Memory B cell (primary cell): ENCODE measurements around the gene TMEM82.

ENCODE experiments used
- ATAC-seq: fragments of 150-1000 bp; cut with Tn5 transposase; 2 replicates; pipeline ENCODE4 v1.10.0; 2021; ENCODE audit warnings: low read depth, mild to moderate bottlenecking, moderate library complexity
- DNase-seq, 2 donors: peaks; one replicate each; pipeline ENCODE4 v3.0.0; 2022; ENCODE audit warnings: low spot score in 2 of 2
- H3K27ac Mint-ChIP-seq: one replicate; pipeline ENCODE4 v1.8.0; 2022; ENCODE audit warnings: mild to moderate bottlenecking, moderate library complexity, mixed read lengths
- H3K27me3 Mint-ChIP-seq: one replicate; pipeline ENCODE4 v1.8.0; 2022; ENCODE audit warnings: mixed read lengths
- H3K36me3 Mint-ChIP-seq: one replicate; pipeline ENCODE4 v1.8.0; 2022; ENCODE audit warnings: mild to moderate bottlenecking, mixed read lengths
- H3K4me1 Mint-ChIP-seq: one replicate; pipeline ENCODE4 v1.8.0; 2022; ENCODE audit warnings: mixed read lengths
- H3K4me3 Mint-ChIP-seq: one replicate; pipeline ENCODE4 v1.8.0; 2022; ENCODE audit warnings: mild to moderate bottlenecking, moderate library complexity, mixed read lengths
- H3K9me3 Mint-ChIP-seq: one replicate; pipeline ENCODE4 v1.8.0; 2022; ENCODE audit warnings: mixed read lengths

TMEM82 gene

GRCh38 chr1:15726508-15726907 lies 15.8 kb upstream of the TMEM82 start:
- H3K4me1 Mint-ChIP-seq = no peaks in the 10 kb centered on the region
- DNase-seq = no peak
- H3K4me3 Mint-ChIP-seq = no peak overlapping the region
- H3K27me3 Mint-ChIP-seq = no peaks in the 10 kb centered on the region
- H3K9me3 Mint-ChIP-seq = no peaks in the 10 kb centered on the region
- H3K36me3 Mint-ChIP-seq = peaks cover 23% of the 10 kb centered on the region
- ATAC-seq = no peak
- H3K27ac Mint-ChIP-seq = no peak overlapping the region

- Mint-ChIP-seq H3K9me3 (no peaks in the 10 kb centered on the region), H3K4me3 (no peak overlapping the region), H3K36me3 (peaks cover 21% of the 10 kb centered on the region), H3K27me3 (no peaks in the 10 kb centered on the region), H3K27ac (peak overlapping the region; percentile 79), H3K4me1 (no peaks in the 10 kb centered on the region)
- DNase-seq = no peak
- no peak for ATAC-seq
Observed at GRCh38 chr1:15727021-15727420, 15.3 kb upstream of the TMEM82 start.

- Mint-ChIP-seq H3K36me3 (peaks cover 24% of the 10 kb centered on the region), H3K9me3 (no peaks in the 10 kb centered on the region), H3K27ac (peak overlapping the region; percentile 79), H3K27me3 (no peaks in the 10 kb centered on the region), H3K4me3 (no peak overlapping the region), H3K4me1 (no peaks in the 10 kb centered on the region)
- no peak for ATAC-seq
- DNase-seq = no peak
Observed at GRCh38 chr1:15727424-15727823, 14.9 kb upstream of the TMEM82 start.

- Mint-ChIP-seq H3K27ac (peak overlapping the region; percentile 28), H3K36me3 (peaks cover 21% of the 10 kb centered on the region), H3K27me3 (no peaks in the 10 kb centered on the region), H3K9me3 (no peaks in the 10 kb centered on the region), H3K4me3 (no peak overlapping the region), H3K4me1 (no peaks in the 10 kb centered on the region)
- DNase-seq (no peak), ATAC-seq (no peak)
Observed at GRCh38 chr1:15727866-15728534, 14.3 kb upstream of the TMEM82 start.

- no peak for ATAC-seq
- no peak for DNase-seq
- no peak overlapping the region for H3K27ac Mint-ChIP-seq
- H3K36me3 Mint-ChIP-seq = peaks cover 24% of the 10 kb centered on the region
- H3K27me3 Mint-ChIP-seq = no peaks in the 10 kb centered on the region
- H3K9me3 Mint-ChIP-seq = no peaks in the 10 kb centered on the region
- no peaks in the 10 kb centered on the region for H3K4me1 Mint-ChIP-seq
- H3K4me3 Mint-ChIP-seq = no peak overlapping the region
Observed at GRCh38 chr1:15728937-15729657, 13.2 kb upstream of the TMEM82 start.

- ATAC-seq (no peak), DNase-seq (no peak)
- H3K4me3 Mint-ChIP-seq = no peak overlapping the region
- H3K4me1 Mint-ChIP-seq = no peaks in the 10 kb centered on the region
- H3K27ac Mint-ChIP-seq = no peak overlapping the region
- no peaks in the 10 kb centered on the region for H3K27me3 Mint-ChIP-seq
- H3K9me3 Mint-ChIP-seq = no peaks in the 10 kb centered on the region
- peaks cover 17% of the 10 kb centered on the region for H3K36me3 Mint-ChIP-seq
Observed at GRCh38 chr1:15730423-15730822, 11.9 kb upstream of the TMEM82 start.

- Mint-ChIP-seq H3K36me3 (peaks cover 17% of the 10 kb centered on the region), H3K27ac (no peak overlapping the region), H3K9me3 (no peaks in the 10 kb centered on the region), H3K27me3 (no peaks in the 10 kb centered on the region), H3K4me1 (no peaks in the 10 kb centered on the region), H3K4me3 (no peak overlapping the region)
- DNase-seq (no peak), ATAC-seq (no peak)
Observed at GRCh38 chr1:15730936-15731335, 11.4 kb upstream of the TMEM82 start.

- Mint-ChIP-seq H3K4me3 (no peak overlapping the region), H3K4me1 (no peaks in the 10 kb centered on the region), H3K9me3 (no peaks in the 10 kb centered on the region), H3K27me3 (no peaks in the 10 kb centered on the region), H3K36me3 (peaks cover 14% of the 10 kb centered on the region), H3K27ac (no peak overlapping the region)
- ATAC-seq (no peak), DNase-seq (no peak)
Observed at GRCh38 chr1:15731735-15732685, 10.3 kb upstream of the TMEM82 start.

GRCh38 chr1:15732686-15733081 lies 9.6 kb upstream of the TMEM82 start:
- no peaks in the 10 kb centered on the region for H3K9me3 Mint-ChIP-seq
- no peaks in the 10 kb centered on the region for H3K4me1 Mint-ChIP-seq
- DNase-seq (no peak), ATAC-seq (no peak)
- peaks cover 14% of the 10 kb centered on the region for H3K36me3 Mint-ChIP-seq
- H3K4me3 Mint-ChIP-seq = no peak overlapping the region
- H3K27ac Mint-ChIP-seq = no peak overlapping the region
- H3K27me3 Mint-ChIP-seq = no peaks in the 10 kb centered on the region

- Mint-ChIP-seq H3K27ac (no peak overlapping the region), H3K36me3 (peaks cover 13% of the 10 kb centered on the region), H3K27me3 (no peaks in the 10 kb centered on the region), H3K4me1 (no peaks in the 10 kb centered on the region), H3K4me3 (no peak overlapping the region), H3K9me3 (no peaks in the 10 kb centered on the region)
- DNase-seq = no peak
- ATAC-seq = no peak
Observed at GRCh38 chr1:15733218-15733725, 9.0 kb upstream of the TMEM82 start.

GRCh38 chr1:15733726-15734226 lies 8.5 kb upstream of the TMEM82 start:
- H3K36me3 Mint-ChIP-seq = peaks cover 12% of the 10 kb centered on the region
- no peak overlapping the region for H3K27ac Mint-ChIP-seq
- no peak overlapping the region for H3K4me3 Mint-ChIP-seq

GRCh38 chr1:15734296-15734695 lies 8.0 kb upstream of the TMEM82 start:
- DNase-seq (no peak), ATAC-seq (no peak)
- Mint-ChIP-seq H3K9me3 (no peaks in the 10 kb centered on the region), H3K27me3 (no peaks in the 10 kb centered on the region), H3K4me1 (no peaks in the 10 kb centered on the region), H3K27ac (no peak overlapping the region), H3K36me3 (peaks cover 9% of the 10 kb centered on the region), H3K4me3 (no peak overlapping the region)

More at GRCh38 chr1:15733726-15734226, 8.5 kb upstream of the TMEM82 start:
- no peaks in the 10 kb centered on the region for H3K9me3 Mint-ChIP-seq
- no peak for DNase-seq
- no peaks in the 10 kb centered on the region for H3K27me3 Mint-ChIP-seq
- ATAC-seq = no peak
- no peaks in the 10 kb centered on the region for H3K4me1 Mint-ChIP-seq

- no peak overlapping the region for H3K27ac Mint-ChIP-seq
- no peaks in the 10 kb centered on the region for H3K9me3 Mint-ChIP-seq
- peaks cover 5% of the 10 kb centered on the region for H3K36me3 Mint-ChIP-seq
- ATAC-seq (no peak), DNase-seq (no peak)
- no peak overlapping the region for H3K4me3 Mint-ChIP-seq
- no peaks in the 10 kb centered on the region for H3K4me1 Mint-ChIP-seq
- no peaks in the 10 kb centered on the region for H3K27me3 Mint-ChIP-seq
Observed at GRCh38 chr1:15734901-15735300, 7.4 kb upstream of the TMEM82 start.
